Astrocyte of the cerebellum (primary cell): ENCODE measurements around the gene MAGEB17.
"Not testable (repeated sequence)": the region's sequence is repeated elsewhere in the genome, so short reads cannot be mapped to it uniquely, and the experiment has no call there.

Experiments
- DNase-seq: peaks from one replicate; pipeline ENCODE4 v3.0.0-alpha.2; 2011; ENCODE audit warnings: low read depth
- H3K4me3 ChIP-seq: 2 replicates; pipeline ENCODE4 v1.5.1; 2011; ENCODE audit warnings: mild to moderate bottlenecking, low read depth, low read length, moderate library complexity
- CTCF ChIP-seq: IDR thresholded peaks from 2 replicates; pipeline ENCODE4 v1.5.1; 2012; ENCODE audit warnings: low read length, low read depth, moderate library complexity, mild to moderate bottlenecking; ENCODE audit errors: missing control alignments
- in situ Hi-C: cut with HindIII; loops from 2 replicates; pipeline ENCODE4 v1.10.0; 2017; ENCODE audit warnings: low sequenced_read_pairs

The MAGEB17 gene

DNA sequence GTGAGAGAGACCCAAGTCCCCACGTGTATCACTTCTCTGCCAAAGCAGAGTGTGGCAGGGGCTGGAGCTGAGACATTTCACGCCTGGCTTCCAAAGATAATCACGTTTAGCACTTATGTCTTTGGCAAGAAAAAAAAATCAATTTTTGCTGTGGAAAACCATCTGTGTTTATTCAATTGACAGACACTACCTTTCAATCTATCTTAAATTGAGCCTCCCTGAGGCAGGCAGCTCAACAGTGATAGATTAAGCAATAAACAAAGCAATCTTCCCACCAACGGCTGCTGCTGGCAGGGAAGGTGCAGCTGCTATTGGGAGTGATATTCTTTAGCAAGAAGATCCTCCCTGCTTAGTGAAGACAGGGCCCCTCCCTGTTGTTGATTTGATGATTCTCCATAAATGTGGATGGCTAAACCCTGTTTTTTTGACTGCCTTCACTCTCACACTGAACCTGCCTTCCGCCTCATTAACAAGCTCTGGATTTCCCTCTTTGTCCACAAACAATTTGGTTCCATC is 11.6 kb upstream of the MAGEB17 start:
- DNase-seq, result no peak
- in situ Hi-C loops, result no loop called here
- H3K4me3 ChIP-seq, result no peak overlapping the region
- TF ChIP-seq CTCF, result no peak

- DNase-seq, result no peak
- no peak overlapping the region for H3K4me3 ChIP-seq
- in situ Hi-C loops, result no loop called here
- TF ChIP-seq CTCF, result no peak
Measured at GRCh38 chrX:16156692-16157331, 10.5 kb upstream of the MAGEB17 start.

DNA sequence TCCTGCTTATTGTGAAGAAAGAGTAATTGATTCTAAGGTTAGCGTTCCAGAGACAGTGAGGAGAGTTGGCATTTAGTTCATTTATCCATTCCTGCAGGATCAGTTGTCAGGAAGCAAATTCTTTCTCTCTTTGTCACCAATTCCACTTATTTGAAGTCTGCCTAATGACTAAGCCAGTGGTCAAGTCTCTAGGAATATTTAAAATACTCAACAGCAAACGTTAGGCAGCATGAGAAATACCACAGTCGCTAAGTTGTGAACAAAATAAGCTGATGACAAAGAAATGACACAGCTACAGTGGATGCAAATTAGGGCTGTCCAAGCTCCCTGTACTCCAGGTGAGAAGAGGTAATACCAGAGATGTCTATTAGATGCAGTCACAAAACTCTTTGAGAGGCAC is 6.6 kb upstream of the MAGEB17 start:
- peak; percentile 56 for DNase-seq
- no peak for TF ChIP-seq CTCF
- in situ Hi-C loops, result no loop called here
- H3K4me3 ChIP-seq, result no peak overlapping the region

DNA sequence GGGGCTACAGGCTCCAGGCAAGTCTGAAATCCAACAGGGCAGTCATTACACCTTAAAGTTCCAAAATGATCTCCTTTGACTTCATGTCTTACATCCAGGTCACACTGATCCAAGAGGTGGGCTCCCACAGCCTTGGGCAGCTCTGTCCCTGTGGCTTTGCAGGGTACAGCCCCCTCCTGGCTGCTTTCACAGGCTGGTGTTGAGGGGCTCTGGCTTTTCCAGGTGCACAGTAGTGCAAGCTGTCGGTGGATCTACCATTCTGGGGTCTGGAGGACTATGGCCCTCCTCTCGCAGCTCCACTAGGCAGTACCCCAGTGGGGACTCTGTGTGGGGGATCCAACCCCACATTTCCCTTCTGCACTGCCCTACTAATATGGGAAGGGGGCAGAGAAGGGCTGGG is 6.1 kb upstream of the MAGEB17 start:
- DNase-seq, in situ Hi-C loops, H3K4me3 ChIP-seq: not testable (repeated sequence)

- in situ Hi-C loops, result no loop called here
Measured at GRCh38 chrX:16162391-16162790, 4.9 kb upstream of the MAGEB17 start.

GRCh38 chrX:16164748-16165147 is 2.5 kb upstream of the MAGEB17 start:
- in situ Hi-C loops, result no loop called here
- no peak for DNase-seq
- no peak for TF ChIP-seq CTCF
- no peak overlapping the region for H3K4me3 ChIP-seq

More at GRCh38 chrX:16162391-16162790, 4.9 kb upstream of the MAGEB17 start:
- DNase-seq, result no peak
- TF ChIP-seq CTCF, result no peak
- H3K4me3 ChIP-seq, result no peak overlapping the region

- no peak for TF ChIP-seq CTCF
- in situ Hi-C loops, result no loop called here
- no peak overlapping the region for H3K4me3 ChIP-seq
- no peak for DNase-seq
Measured at GRCh38 chrX:16171039-16171438, 3.8 kb downstream of the MAGEB17 start.
